ENCODE measurements around the gene TMC2.

The TMC2 gene

GRCh38 chr20:2538931-2539720 is 2.8 kb downstream of the TMC2 start:
- H3K4me3 ChIP-seq (ENCODE audit: low read depth, low read length), result no peak overlapping the region
- in situ Hi-C loops (cut with HindIII; ENCODE audit: low sequenced_read_pairs), result no loop called here
- TF ChIP-seq, protein P1, sequence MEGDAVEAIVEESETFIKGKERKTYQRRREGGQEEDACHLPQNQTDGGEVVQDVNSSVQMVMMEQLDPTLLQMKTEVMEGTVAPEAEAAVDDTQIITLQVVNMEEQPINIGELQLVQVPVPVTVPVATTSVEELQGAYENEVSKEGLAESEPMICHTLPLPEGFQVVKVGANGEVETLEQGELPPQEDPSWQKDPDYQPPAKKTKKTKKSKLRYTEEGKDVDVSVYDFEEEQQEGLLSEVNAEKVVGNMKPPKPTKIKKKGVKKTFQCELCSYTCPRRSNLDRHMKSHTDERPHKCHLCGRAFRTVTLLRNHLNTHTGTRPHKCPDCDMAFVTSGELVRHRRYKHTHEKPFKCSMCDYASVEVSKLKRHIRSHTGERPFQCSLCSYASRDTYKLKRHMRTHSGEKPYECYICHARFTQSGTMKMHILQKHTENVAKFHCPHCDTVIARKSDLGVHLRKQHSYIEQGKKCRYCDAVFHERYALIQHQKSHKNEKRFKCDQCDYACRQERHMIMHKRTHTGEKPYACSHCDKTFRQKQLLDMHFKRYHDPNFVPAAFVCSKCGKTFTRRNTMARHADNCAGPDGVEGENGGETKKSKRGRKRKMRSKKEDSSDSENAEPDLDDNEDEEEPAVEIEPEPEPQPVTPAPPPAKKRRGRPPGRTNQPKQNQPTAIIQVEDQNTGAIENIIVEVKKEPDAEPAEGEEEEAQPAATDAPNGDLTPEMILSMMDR (IDR thresholded peaks at IDR 0.05; ENCODE audit: low read depth, low read length, missing control alignments), result no peak
- DNase-seq (ENCODE audit: low read depth), result no peak

- TF ChIP-seq, protein P1 (IDR thresholded peaks at IDR 0.05; ENCODE audit: low read depth, low read length, missing control alignments), result no peak
- in situ Hi-C loops (cut with HindIII; ENCODE audit: low sequenced_read_pairs), result loop anchor here (10.0 kb wide), 1 partner anchor 93 kb away; no protein-coding TSS in a partner anchor
- no peak for DNase-seq (ENCODE audit: low read depth)
- H3K4me3 ChIP-seq (ENCODE audit: low read depth, low read length), result no peak overlapping the region
These were observed 5.6 kb downstream of the TMC2 start for GRCh38 chr20:2541940-2542339.

- TF ChIP-seq, protein P1 (IDR thresholded peaks at IDR 0.05; ENCODE audit: low read depth, low read length, missing control alignments), result no peak
- in situ Hi-C loops (cut with HindIII; ENCODE audit: low sequenced_read_pairs), result loop anchor here (10.0 kb wide), 1 partner anchor 92 kb away; no protein-coding TSS in a partner anchor
- H3K4me3 ChIP-seq (ENCODE audit: low read depth, low read length), result no peak overlapping the region
- no peak for DNase-seq (ENCODE audit: low read depth)
These were observed 6.0 kb downstream of the TMC2 start for GRCh38 chr20:2542361-2542760.

DNA sequence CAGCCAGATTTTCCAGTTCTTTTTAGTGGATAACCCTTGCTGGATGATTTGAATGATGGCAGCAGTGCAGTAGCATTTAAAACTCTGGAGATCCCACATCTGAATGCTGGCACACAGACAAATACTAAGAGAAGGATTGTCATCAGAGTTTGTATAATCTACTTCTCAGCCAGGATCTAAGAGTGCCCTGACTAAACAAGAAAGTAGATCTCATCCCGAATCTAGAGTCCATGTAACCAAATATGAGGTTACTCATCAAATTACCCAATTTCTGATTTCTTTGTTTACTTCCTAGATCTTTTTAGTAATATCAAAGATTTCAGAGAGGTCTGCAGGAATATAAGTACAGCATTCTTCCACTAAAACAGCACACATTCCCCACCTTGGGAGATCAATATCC is 7.8 kb downstream of the TMC2 start:
- TF ChIP-seq, protein P1 (IDR thresholded peaks at IDR 0.05; ENCODE audit: low read depth, low read length, missing control alignments), result no peak
- in situ Hi-C loops (cut with HindIII; ENCODE audit: low sequenced_read_pairs), result loop anchor here (10.0 kb wide), 1 partner anchor 91 kb away; no protein-coding TSS in a partner anchor
- H3K4me3 ChIP-seq (ENCODE audit: low read depth, low read length), result no peak overlapping the region
- DNase-seq (ENCODE audit: low read depth), result no peak

DNA sequence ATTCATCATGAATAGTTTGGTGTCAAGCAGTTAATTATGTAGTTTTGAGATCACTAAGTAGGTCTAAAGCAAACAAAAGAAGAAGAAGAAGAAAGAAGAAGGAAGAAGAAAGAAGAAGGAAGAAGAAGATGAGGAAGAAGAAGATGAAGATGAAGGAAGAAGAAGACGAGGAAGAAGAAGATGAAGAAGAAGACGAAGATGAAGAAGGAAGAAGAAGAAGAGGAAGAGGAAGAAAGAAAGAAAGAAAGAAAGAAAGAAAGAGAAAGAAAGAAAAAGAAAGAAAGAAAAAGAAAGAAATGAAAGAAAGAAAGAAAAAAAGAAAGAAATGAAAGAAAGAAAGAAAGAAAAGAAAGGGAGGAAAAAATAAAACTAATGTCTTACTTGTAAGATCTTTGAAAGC is 9.2 kb downstream of the TMC2 start:
- no peak for DNase-seq (ENCODE audit: low read depth)
- no peak overlapping the region for H3K4me3 ChIP-seq (ENCODE audit: low read depth, low read length)
- in situ Hi-C loops (cut with HindIII; ENCODE audit: low sequenced_read_pairs), result loop anchor here (10.0 kb wide), 1 partner anchor 89 kb away; no protein-coding TSS in a partner anchor
- TF ChIP-seq, protein P1 (IDR thresholded peaks at IDR 0.05; ENCODE audit: low read depth, low read length, missing control alignments), result no peak

DNA sequence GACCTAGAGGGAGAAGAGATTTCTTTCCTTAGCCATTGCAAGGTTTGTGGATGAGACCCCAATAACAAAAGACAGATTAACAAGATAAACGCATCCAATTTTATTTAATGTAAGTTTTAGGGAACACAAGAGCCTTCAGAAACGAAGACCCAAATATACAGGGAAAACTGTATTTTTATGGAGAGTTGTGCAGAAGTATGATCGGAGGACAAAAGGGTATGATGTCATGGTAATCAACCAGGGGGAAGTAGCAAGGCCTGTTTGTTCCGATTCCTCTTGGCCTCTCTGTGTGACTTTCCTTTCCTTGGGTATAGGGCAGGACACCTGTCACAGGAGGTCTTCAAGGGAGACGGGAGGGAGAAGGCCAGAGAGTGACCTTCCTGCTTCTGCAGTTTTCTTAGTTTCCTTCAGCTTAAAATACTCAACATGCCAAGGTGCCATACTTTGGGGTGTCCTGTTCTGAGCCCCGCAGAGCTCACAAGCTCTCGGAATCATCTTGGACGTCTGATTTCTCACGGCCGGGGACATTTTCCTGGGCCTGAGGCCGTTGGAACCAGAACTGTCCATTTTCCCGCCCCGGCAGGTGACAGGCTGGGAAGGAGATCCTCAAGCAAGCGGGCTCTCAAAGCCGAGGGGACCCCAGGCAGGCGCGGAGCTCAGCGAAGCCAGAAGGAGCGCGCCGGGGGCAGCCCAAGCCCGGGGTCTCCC is 21.7 kb downstream of the TMC2 start:
- TF ChIP-seq, protein P1 (IDR thresholded peaks at IDR 0.05; ENCODE audit: low read depth, low read length, missing control alignments), result no peak
- no peak for DNase-seq (ENCODE audit: low read depth)
- no peak overlapping the region for H3K4me3 ChIP-seq (ENCODE audit: low read depth, low read length)
- in situ Hi-C loops (cut with HindIII; ENCODE audit: low sequenced_read_pairs), result no loop called here

All from astrocyte of the cerebellum (primary cell).